K562 (cell line): ENCODE measurements around the gene MAP3K4. TPM values are rescaled to one million over a fixed set of nuclear protein-coding genes. Genes with fewer than 3 reads are reported as not detected.

Source experiments
- ADNP ChIP-seq: fragments of 200-800 bp; sonication (Bioruptor generic); IDR thresholded peaks from 2 replicates; pipeline ENCODE4 v1.6.1; 2016; ENCODE audit warnings: missing genetic modification characterization, missing compliant biosample characterization
- ATF1 ChIP-seq, 2 experiments: fragments of 450-650 bp in 1 of 2; IDR thresholded peaks; 2 replicates each; pipeline ENCODE4 v1.6.1; 2016; ENCODE audit warnings: missing compliant biosample characterization in 1 of 2, missing genetic modification characterization in 1 of 2
- ATF7 ChIP-seq: fragments of 450-650 bp; IDR thresholded peaks from 2 replicates; pipeline ENCODE4 v1.7.1; 2014; ENCODE audit warnings: mild to moderate bottlenecking, moderate library complexity
- CC2D1A ChIP-seq: fragments of 450-650 bp; IDR thresholded peaks from 2 replicates; pipeline ENCODE4 v1.6.1; 2017; ENCODE audit warnings: mild to moderate bottlenecking
- CSDE1 ChIP-seq, 2 experiments: fragments of 450-650 bp; IDR thresholded peaks; 2 replicates each; pipeline ENCODE4 v1.6.1; 2016; ENCODE audit warnings: mild to moderate bottlenecking in 1 of 2
- DACH1 ChIP-seq: fragments of 450-650 bp; IDR thresholded peaks from 2 replicates; pipeline ENCODE4 v1.6.1; 2018; ENCODE audit not compliant: partially characterized antibody
- ETV5 ChIP-seq: sonication (generic); formaldehyde crosslinking; IDR thresholded peaks from 2 replicates; pipeline ENCODE4 v1.4.0; 2020; ENCODE audit warnings: low read depth, mild to moderate bottlenecking, missing genetic modification reagents
- HDAC6 ChIP-seq: IDR thresholded peaks from 2 replicates; pipeline ENCODE4 v1.6.1; 2012; ENCODE audit warnings: low read depth, mild to moderate bottlenecking, control low read depth, inconsistent platforms, low read length, moderate library complexity
- HMG20A ChIP-seq: fragments of 450-650 bp; formaldehyde crosslinking; conservative IDR thresholded peaks from 2 replicates; pipeline ENCODE4 v1.4.0; 2020; ENCODE audit warnings: mild to moderate bottlenecking, mixed read lengths
- L3MBTL2 ChIP-seq: fragments of 450-650 bp; IDR thresholded peaks from 2 replicates; pipeline ENCODE4 v1.6.1; 2016; ENCODE audit warnings: mild to moderate bottlenecking, moderate library complexity
- MYC ChIP-seq, 2 experiments: fragments of 250-450 bp in 1 of 2; sonication (Bioruptor Pico) in 1 of 2; IDR thresholded peaks; 2 replicates each; pipeline versions ENCODE4 v1.5.1 to v1.6.1; 2012 to 2021; ENCODE audit warnings: low read depth in 2 of 2, borderline replicate concordance in 1 of 2, improper control_type of control experiment in 1 of 2, low read length in 1 of 2, mild to moderate bottlenecking in 1 of 2, moderate library complexity in 1 of 2
- PRPF4 ChIP-seq: fragments of 200-400 bp; formaldehyde crosslinking; IDR thresholded peaks from one replicate; pipeline ENCODE4 v1.6.1; 2017; ENCODE audit warnings: low read length, low read depth, mild to moderate bottlenecking; ENCODE audit not compliant: insufficient read depth, poor library complexity, severe bottlenecking
- RBM14 ChIP-seq: fragments of 200-400 bp; formaldehyde crosslinking; IDR thresholded peaks from 2 replicates; pipeline ENCODE4 v1.6.1; 2018; ENCODE audit warnings: low read depth, mild to moderate bottlenecking, low read length, moderate library complexity, borderline replicate concordance; ENCODE audit not compliant: insufficient read depth
- RBM22 ChIP-seq: fragments of 200-400 bp; formaldehyde crosslinking; IDR thresholded peaks from 2 replicates; pipeline ENCODE4 v1.6.1; 2018; ENCODE audit warnings: low read length, low read depth; ENCODE audit not compliant: poor library complexity, severe bottlenecking
- SMARCE1 ChIP-seq: fragments of 450-650 bp; IDR thresholded peaks from 2 replicates; pipeline ENCODE4 v1.7.1; 2016; ENCODE audit warnings: mild to moderate bottlenecking
- ZBTB11 ChIP-seq, 3 experiments: fragments of 200-800 bp in 1 of 3; fragments of 250-450 bp in 1 of 3; fragments of 450-650 bp in 1 of 3; sonication (Bioruptor Pico) in 1 of 3; sonication (Bioruptor generic) in 1 of 3; formaldehyde crosslinking in 1 of 3; IDR thresholded peaks; 2 replicates each; pipeline versions ENCODE4 v1.6.1 to v1.8.0; 2016 to 2022; ENCODE audit warnings: mild to moderate bottlenecking in 2 of 3, missing genetic modification characterization in 2 of 3, missing compliant biosample characterization in 1 of 3, moderate library complexity in 1 of 3
- ZFP1 ChIP-seq: fragments of 450-650 bp; formaldehyde crosslinking; IDR thresholded peaks from 2 replicates; pipeline ENCODE4 v1.4.0; 2020; ENCODE audit warnings: mild to moderate bottlenecking, mixed read lengths
- ZKSCAN8 ChIP-seq: fragments of 200-800 bp; sonication (Bioruptor generic); IDR thresholded peaks from 2 replicates; pipeline ENCODE4 v1.6.1; 2016; ENCODE audit warnings: missing genetic modification characterization, missing compliant biosample characterization
- ZNF12 ChIP-seq: sonication (generic); formaldehyde crosslinking; IDR thresholded peaks from 2 replicates; pipeline ENCODE4 v1.4.0; 2020; ENCODE audit warnings: mild to moderate bottlenecking, missing genetic modification reagents
- ZNF445 ChIP-seq: fragments of 250-450 bp; sonication (Bioruptor Pico); IDR thresholded peaks from 2 replicates; pipeline ENCODE4 v1.4.0; 2020; ENCODE audit warnings: low read depth, mild to moderate bottlenecking, moderate library complexity
- ZNF507 ChIP-seq: conservative IDR thresholded peaks from 2 replicates; pipeline ENCODE4 v1.6.1; 2017; ENCODE audit warnings: missing genetic modification characterization, missing compliant biosample characterization
- ZNF512 ChIP-seq: IDR thresholded peaks from 2 replicates; pipeline ENCODE4 v1.6.1; 2016; ENCODE audit warnings: missing genetic modification characterization, missing compliant biosample characterization
- ZNF699 ChIP-seq: fragments of 250-450 bp; sonication (Bioruptor Pico); IDR thresholded peaks from 2 replicates; pipeline ENCODE4 v1.8.0; 2021; ENCODE audit warnings: mild to moderate bottlenecking, moderate library complexity; ENCODE audit not compliant: insufficient replicate concordance
- polyA plus RNA-seq, 8 experiments: library from polyadenylated mRNA; depleted of rRNA in 4 of 8; stranded (reverse) in 5 of 8; unstranded in 3 of 8; fragments of >200 nt; fragmentation: Nextera tagmentation in 2 of 8; fragmentation: Illumina TruSeq in 1 of 8; extraction: Ambion mirVana in 2 of 8; extraction: Trizol in 1 of 8; gene quantifications; 2 replicates each; pipeline versions ENCODE4 v1.2.1 to v1.2.3, GENCODE V29; 2011 to 2014; ENCODE audit warnings: inconsistent platforms in 1 of 8, missing spikeins in 1 of 8
- total RNA-seq, 7 experiments: library from RNA; depleted of rRNA in 6 of 7; stranded (reverse); fragments of >200 nt in 6 of 7; fragmentation: Illumina TruSeq in 2 of 7; extraction: Trizol in 2 of 7; gene quantifications; 2 replicates each; pipeline versions ENCODE4 v1.2.1 to v1.2.3, GENCODE V29; 2011 to 2021; ENCODE audit warnings: low replicate concordance in 1 of 7

Gene MAP3K4
- total and polyA plus RNA-seq, 9 of the 15 experiments (the other 6 are each of a cell fraction or from before 2014, with no cell fraction given): 21.0 to 77.2 (median 48.9) TPM

GRCh38 chr6:160992061-160992979 lies 751 bp downstream of the MAP3K4 start (continued):
- TF ChIP-seq CSDE1 (IDR thresholded peaks at IDR 0.05) (no peak), ETV5 (CRISPR knock-in tag) (peak; percentile 49), MYC (IDR thresholded peaks at IDR 0.05; ENCODE audit: low read depth, low read length) (peak; percentile 39; the same call in 1 of the 2 replicates), MYC (CRISPR knock-in tag; IDR thresholded peaks at IDR 0.05; ENCODE audit: borderline replicate concordance, low read depth) (peak; percentile 41; the same call in 1 of the 2 replicates), RBM14 (no peak), HMG20A (CRISPR knock-in tag) (no peak), ATF7 (no peak), ZNF699 (CRISPR knock-in tag) (no peak), ZNF445 (CRISPR knock-in tag) (no peak), SMARCE1 (peak; percentile 86), ZNF512 (tag) (0 out of 2 replicates have a peak, but pooled peaks have one; percentile 32), ZNF507 (tag) (no peak), ADNP (tag) (no peak), PRPF4 (no peak), ZBTB11 (CRISPR knock-in tag; IDR thresholded peaks at IDR 0.05) (peak in 1 of 3 experiments; percentile 78; a peak in 2 of 6 replicates), ATF1 (CRISPR knock-in tag; IDR thresholded peaks at IDR 0.05) (no peak), ATF1 (tag; IDR thresholded peaks at IDR 0.05) (no peak), ZNF12 (CRISPR knock-in tag) (peak; percentile 42; the same call in 1 of the 2 replicates), RBM22 (no peak), ZFP1 (no peak), DACH1 (no peak), HDAC6 (no peak), ZKSCAN8 (no peak), CC2D1A (peak; percentile 72), L3MBTL2 (no peak)
